T-cell (primary cell): ENCODE data around the gene PRAMEF1. TPM values are rescaled to one million over a fixed set of nuclear protein-coding genes. Genes with fewer than 3 reads are reported as not detected.
"Not testable (repeated sequence)": the region's sequence is repeated elsewhere in the genome, so short reads cannot be mapped to it uniquely, and the experiment has no call there.

Experiments
- ATAC-seq, 4 experiments: fragments of 200-7000 bp in 3 of 4; fragments of 150-1000 bp in 1 of 4; cut with Tn5 transposase; replicated peaks in 1 of 4; 1 replicate in 3 of 4; 2 replicates in 1 of 4; pipeline ENCODE4 v1.10.0; 2021; ENCODE audit warnings: moderate library complexity in 3 of 4, mild to moderate bottlenecking in 2 of 4, moderate number of reproducible peaks in 1 of 4
- CTCF ChIA-PET, 2 donors: fragments of 300-600 bp; sonication (Branson Sonifier 250); formaldehyde crosslinking; loops; one replicate each; lab custom pipeline; 2022; ENCODE audit warnings: antibody characterized with exemption in 2 of 2; lab: Charles Lee
- POLR2A ChIA-PET, 2 donors: fragments of 300-600 bp; sonication (Branson Sonifier 250); formaldehyde crosslinking; loops; one replicate each; lab custom pipeline; 2022; ENCODE audit warnings: antibody characterized with exemption in 2 of 2; lab: Charles Lee
- DNase-seq, 35 experiments: peaks; one replicate each; pipeline versions ENCODE4 v3.0.0 to v3.0.0-alpha.2; 2013 to 2023
- H3K27ac ChIP-seq: one replicate; pipeline ENCODE4 v1.5.1; 2013; ENCODE audit warnings: low read length
- H3K27me3 ChIP-seq, 2 experiments: replicated peaks in 1 of 2; 1 replicate in 1 of 2; 2 replicates in 1 of 2; pipeline versions ENCODE4 v1.6.1 to v1.7.0; 2013; ENCODE audit warnings: low read length in 1 of 2, mixed read lengths in 1 of 2; ENCODE audit not compliant: control insufficient read depth in 2 of 2, insufficient read depth in 2 of 2; ENCODE audit errors: extremely low read depth in 1 of 2
- H3K36me3 ChIP-seq, 2 donors: 1 replicate in 1 of 2; 2 replicates in 1 of 2; pipeline versions ENCODE4 v1.6.1 to v1.7.0; 2013; ENCODE audit warnings: low read length in 1 of 2; ENCODE audit not compliant: control insufficient read depth in 2 of 2, insufficient read depth in 1 of 2; ENCODE audit errors: extremely low read depth in 1 of 2
- H3K4me1 ChIP-seq, 2 experiments: 1 replicate in 1 of 2; 2 replicates in 1 of 2; pipeline versions ENCODE4 v1.6.1 to v1.7.0; 2013; ENCODE audit warnings: low read length in 2 of 2, mixed read lengths in 1 of 2; ENCODE audit not compliant: insufficient read depth in 2 of 2, control insufficient read depth in 1 of 2; ENCODE audit errors: extremely low read depth in 1 of 2
- H3K4me3 ChIP-seq, 2 donors: 1 replicate in 1 of 2; 2 replicates in 1 of 2; pipeline versions ENCODE4 v1.5.1 to v1.7.0; 2013; ENCODE audit warnings: mild to moderate bottlenecking in 2 of 2, low read length in 1 of 2, moderate library complexity in 1 of 2; ENCODE audit not compliant: control insufficient read depth in 1 of 2; ENCODE audit errors: extremely low read depth in 1 of 2
- H3K9me3 ChIP-seq: 2 replicates; pipeline ENCODE4 v1.7.0; 2013
- H3K27ac Mint-ChIP-seq, 2 donors: one replicate each; pipeline ENCODE4 v1.8.0; 2020 to 2021; ENCODE audit warnings: mild to moderate bottlenecking in 2 of 2, mixed read lengths in 2 of 2
- H3K27me3 Mint-ChIP-seq, 2 donors: one replicate each; pipeline ENCODE4 v1.8.0; 2021 to 2022; ENCODE audit warnings: mixed read lengths in 2 of 2
- H3K36me3 Mint-ChIP-seq: one replicate; pipeline ENCODE4 v1.8.0; 2021; ENCODE audit warnings: mixed read lengths
- H3K4me1 Mint-ChIP-seq, 3 donors: one replicate each; pipeline ENCODE4 v1.8.0; 2020 to 2022; ENCODE audit warnings: mixed read lengths in 3 of 3, mild to moderate bottlenecking in 1 of 3
- H3K4me3 Mint-ChIP-seq, 3 donors: one replicate each; pipeline ENCODE4 v1.8.0; 2020 to 2022; ENCODE audit warnings: mild to moderate bottlenecking in 3 of 3, mixed read lengths in 3 of 3, moderate library complexity in 3 of 3
- H3K9me3 Mint-ChIP-seq, 3 donors: one replicate each; pipeline ENCODE4 v1.8.0; 2020 to 2022; ENCODE audit warnings: mixed read lengths in 3 of 3
- whole genome bisulfite sequencing: methylation state at CpG from one replicate; pipeline ENCODE4 v1.1.5; 2013; ENCODE audit warnings: missing lambda C conversion rate; ENCODE audit not compliant: insufficient coverage; 5-methylcytosine and 5-hydroxymethylcytosine counted together
- total RNA-seq, 35 experiments: library from RNA in 6 of 35; stranded (reverse) in 6 of 35; fragments of 120-200 nt in 1 of 35; gene quantifications; one replicate each; pipeline versions ENCODE4 v1.2.1 to v1.2.4 and lab custom pipeline; 2013 to 2026

PRAMEF1 gene
- total RNA-seq, 5 donors from 2014 or later (not counting 1 experiment from before 2014, with no cell fraction given), result not detected

GRCh38 chr1:12778907-12779306 lies 12.3 kb upstream of the PRAMEF1 start:
- H3K4me3 Mint-ChIP-seq, result no peak overlapping the region
- H3K36me3 ChIP-seq, result no peaks in the 10 kb centered on the region
- peaks cover 4 to 9% (median 6%) of the 10 kb centered on the region in 3 donors for H3K9me3 Mint-ChIP-seq
- peaks cover 9 to 13% of the 10 kb centered on the region in 2 donors for H3K27me3 Mint-ChIP-seq
- ATAC-seq (no peak), DNase-seq (no peak)
- no peak overlapping the region for H3K27ac ChIP-seq
- H3K9me3 ChIP-seq, result no peaks in the 10 kb centered on the region
- ChIA-PET POLR2A (no interaction called here), CTCF (no interaction called here)
- H3K4me1 Mint-ChIP-seq, result no peaks in the 10 kb centered on the region
- H3K27me3 ChIP-seq, result peaks cover 0 to 19% of the 10 kb centered on the region in 2 experiments
- H3K4me1 ChIP-seq, result no peaks in the 10 kb centered on the region
- H3K27ac Mint-ChIP-seq, result no peak overlapping the region
- 86% methylated on average over 4 of the region's 6 CpGs for WGBS
- no peaks in the 10 kb centered on the region for H3K36me3 Mint-ChIP-seq
- H3K4me3 ChIP-seq, result no peak overlapping the region

- DNase-seq, H3K4me1 Mint-ChIP-seq, H3K4me1 ChIP-seq, H3K9me3 ChIP-seq, H3K27me3 Mint-ChIP-seq, POLR2A ChIA-PET, CTCF ChIA-PET, H3K36me3 Mint-ChIP-seq, H3K4me3 ChIP-seq, H3K27ac Mint-ChIP-seq, H3K36me3 ChIP-seq, H3K27ac ChIP-seq, H3K4me3 Mint-ChIP-seq, ATAC-seq: not testable (repeated sequence)
- WGBS, result no CpG with 5 or more reads among the region's 5 CpGs
- peaks cover 13 to 23% (median 15%) of the 10 kb centered on the region in 3 donors for H3K9me3 Mint-ChIP-seq
- peaks cover 0 to 11% of the 10 kb centered on the region in 2 experiments for H3K27me3 ChIP-seq
Measured at GRCh38 chr1:12781488-12781887, 9.7 kb upstream of the PRAMEF1 start.

- CTCF ChIA-PET, result not testable (repeated sequence)
Measured at GRCh38 chr1:12783783-12784182, 7.4 kb upstream of the PRAMEF1 start.

GRCh38 chr1:12784729-12785128 lies 6.5 kb upstream of the PRAMEF1 start:
- ATAC-seq, DNase-seq, H3K27ac ChIP-seq, CTCF ChIA-PET, H3K36me3 ChIP-seq, POLR2A ChIA-PET, H3K4me3 ChIP-seq, H3K27me3 ChIP-seq, H3K9me3 ChIP-seq, H3K27me3 Mint-ChIP-seq, H3K27ac Mint-ChIP-seq, H3K4me3 Mint-ChIP-seq, H3K4me1 ChIP-seq, H3K4me1 Mint-ChIP-seq, H3K36me3 Mint-ChIP-seq: not testable (repeated sequence)
- H3K9me3 Mint-ChIP-seq, result peaks cover 13 to 23% (median 19%) of the 10 kb centered on the region in 3 donors
- WGBS, result 100% methylated on average over 3 of the region's 8 CpGs

More at GRCh38 chr1:12783783-12784182, 7.4 kb upstream of the PRAMEF1 start:
- H3K4me1 ChIP-seq, H3K36me3 Mint-ChIP-seq, H3K4me1 Mint-ChIP-seq, DNase-seq, ATAC-seq, H3K27ac Mint-ChIP-seq, H3K27me3 ChIP-seq, H3K4me3 ChIP-seq, H3K4me3 Mint-ChIP-seq, H3K36me3 ChIP-seq, H3K9me3 ChIP-seq, H3K27me3 Mint-ChIP-seq, POLR2A ChIA-PET, H3K27ac ChIP-seq: not testable (repeated sequence)
- peaks cover 13 to 23% (median 19%) of the 10 kb centered on the region in 3 donors for H3K9me3 Mint-ChIP-seq
- WGBS, result 57% methylated on average over 2 of the region's 7 CpGs

- no peak overlapping the region for H3K4me3 ChIP-seq
- ChIA-PET POLR2A (no interaction called here), CTCF (no interaction called here)
- DNase-seq, result no peak
- no peaks in the 10 kb centered on the region for H3K4me1 ChIP-seq
- peaks cover 4% of the 10 kb centered on the region in 2 donors for H3K27me3 Mint-ChIP-seq
- H3K9me3 ChIP-seq, result no peaks in the 10 kb centered on the region
- H3K27ac Mint-ChIP-seq, result no peak overlapping the region
- ATAC-seq, result no peak
- H3K36me3 ChIP-seq, result no peaks in the 10 kb centered on the region
- no peaks in the 10 kb centered on the region for H3K36me3 Mint-ChIP-seq
- H3K4me3 Mint-ChIP-seq, result no peak overlapping the region
- H3K9me3 Mint-ChIP-seq, result peaks cover 0 to 10% (median 0%) of the 10 kb centered on the region in 3 donors
- no peak overlapping the region for H3K27ac ChIP-seq
- peaks cover 0 to 14% of the 10 kb centered on the region in 2 experiments for H3K27me3 ChIP-seq
- 59% methylated on average over 3 of the region's 4 CpGs for WGBS
- H3K4me1 Mint-ChIP-seq, result no peaks in the 10 kb centered on the region
Measured at GRCh38 chr1:12798911-12799310, 7.7 kb downstream of the PRAMEF1 start.

GRCh38 chr1:12799730-12800129 lies 8.5 kb downstream of the PRAMEF1 start:
- Histone ChIP-seq H3K27ac (no peak overlapping the region), H3K4me3 (no peak overlapping the region), H3K27me3 (peaks cover 0 to 14% of the 10 kb centered on the region in 2 experiments), H3K9me3 (no peaks in the 10 kb centered on the region), H3K4me1 (no peaks in the 10 kb centered on the region), H3K36me3 (no peaks in the 10 kb centered on the region)
- POLR2A ChIA-PET, result no interaction called here
- Mint-ChIP-seq H3K4me3 (no peak overlapping the region), H3K4me1 (no peaks in the 10 kb centered on the region), H3K36me3 (no peaks in the 10 kb centered on the region), H3K27ac (no peak overlapping the region), H3K27me3 (peaks cover 10% of the 10 kb centered on the region in 2 donors), H3K9me3 (peaks cover 2 to 16% (median 4%) of the 10 kb centered on the region in 3 donors)
- ATAC-seq (no peak), DNase-seq (no peak)
- CTCF ChIA-PET, result no interaction called here
- no CpG with 5 or more reads among the region's 2 CpGs for WGBS

GRCh38 chr1:12809933-12810332 lies 18.7 kb downstream of the PRAMEF1 start:
- ChIA-PET POLR2A (no interaction called here), CTCF (no interaction called here)
- Histone ChIP-seq H3K27me3 (peaks cover 0 to 37% of the 10 kb centered on the region in 2 experiments), H3K9me3 (peaks cover under 1% of the 10 kb centered on the region), H3K27ac (no peak overlapping the region), H3K36me3 (no peaks in the 10 kb centered on the region), H3K4me1 (no peaks in the 10 kb centered on the region), H3K4me3 (no peak overlapping the region)
- H3K4me1 Mint-ChIP-seq, result no peaks in the 10 kb centered on the region
- H3K9me3 Mint-ChIP-seq, result peaks cover 6 to 10% (median 8%) of the 10 kb centered on the region in 3 donors
- 83% methylated on average over 1 of the region's 1 CpG for WGBS
- H3K36me3 Mint-ChIP-seq, result no peaks in the 10 kb centered on the region
- ATAC-seq (no peak), DNase-seq (no peak)
- H3K27me3 Mint-ChIP-seq, result peaks cover 36 to 44% of the 10 kb centered on the region in 2 donors
- no peak overlapping the region for H3K4me3 Mint-ChIP-seq
- H3K27ac Mint-ChIP-seq, result no peak overlapping the region
